GM10266 (cell line): Measurements from ENCODE around the gene GNG8.

Experiments used
- DNase-seq: peaks from one replicate; pipeline ENCODE4 v3.0.0; 2012; ENCODE audit errors: extremely low spot score
- CTCF ChIP-seq: IDR thresholded peaks from 2 replicates; pipeline ENCODE4 v1.5.1; 2012; ENCODE audit warnings: mild to moderate bottlenecking, low read depth; ENCODE audit not compliant: control insufficient read depth, insufficient read depth; ENCODE audit errors: missing control alignments

Gene GNG8

GRCh38 chr19:46623915-46624502, 12.0 kb downstream of the GNG8 start:
- DNase-seq = no peak

GRCh38 chr19:46622118-46622446, 13.9 kb downstream of the GNG8 start:
- no peak for TF ChIP-seq CTCF

More at GRCh38 chr19:46623915-46624502, 12.0 kb downstream of the GNG8 start:
- no peak for TF ChIP-seq CTCF

GRCh38 chr19:46621191-46622117, 14.5 kb downstream of the GNG8 start:
- TF ChIP-seq CTCF = peak; percentile 20
- DNase-seq = no peak

More at GRCh38 chr19:46622118-46622446, 13.9 kb downstream of the GNG8 start:
- no peak for DNase-seq

- DNase-seq = no peak
- no peak for TF ChIP-seq CTCF
These were observed 15.3 kb downstream of the GNG8 start for GRCh38 chr19:46620716-46621115.

- no peak for DNase-seq
- TF ChIP-seq CTCF = no peak
These were observed 15.7 kb downstream of the GNG8 start for GRCh38 chr19:46620267-46620666.

- TF ChIP-seq CTCF = no peak
- DNase-seq = peak; percentile 58
These were observed 17.3 kb downstream of the GNG8 start for GRCh38 chr19:46618670-46619231.

GRCh38 chr19:46617601-46618000, 18.4 kb downstream of the GNG8 start:
- no peak for TF ChIP-seq CTCF

More at GRCh38 chr19:46617601-46618000, 18.4 kb downstream of the GNG8 start:
- DNase-seq = no peak
